Head of caudate nucleus (tissue), 42 donors: Measurements from ENCODE around the gene HEATR9.

Source experiments
- DNase-seq, 42 donors: peaks; one replicate each; pipeline versions ENCODE4 v3.0.0 to v3.0.0-alpha.2; 2020 to 2021; ENCODE audit warnings: mixed read lengths in 7 of 42
- intact Hi-C: fragments of 100-400 bp; cut with DNase I; formaldehyde crosslinking; loops from one replicate; pipeline ENCODE4 v1.15.0; 2022

The HEATR9 gene

GRCh38 chr17:35895636-35896587 lies 27.2 kb upstream of the HEATR9 start:
- DNase-seq: no peak
- intact Hi-C loops: no loop called here

GRCh38 chr17:35894206-35894605 lies 25.5 kb upstream of the HEATR9 start:
- no peak for DNase-seq
- intact Hi-C loops: no loop called here

- intact Hi-C loops: no loop called here
- DNase-seq: no peak
These were observed 25.1 kb upstream of the HEATR9 start for GRCh38 chr17:35893751-35894150.

DNA sequence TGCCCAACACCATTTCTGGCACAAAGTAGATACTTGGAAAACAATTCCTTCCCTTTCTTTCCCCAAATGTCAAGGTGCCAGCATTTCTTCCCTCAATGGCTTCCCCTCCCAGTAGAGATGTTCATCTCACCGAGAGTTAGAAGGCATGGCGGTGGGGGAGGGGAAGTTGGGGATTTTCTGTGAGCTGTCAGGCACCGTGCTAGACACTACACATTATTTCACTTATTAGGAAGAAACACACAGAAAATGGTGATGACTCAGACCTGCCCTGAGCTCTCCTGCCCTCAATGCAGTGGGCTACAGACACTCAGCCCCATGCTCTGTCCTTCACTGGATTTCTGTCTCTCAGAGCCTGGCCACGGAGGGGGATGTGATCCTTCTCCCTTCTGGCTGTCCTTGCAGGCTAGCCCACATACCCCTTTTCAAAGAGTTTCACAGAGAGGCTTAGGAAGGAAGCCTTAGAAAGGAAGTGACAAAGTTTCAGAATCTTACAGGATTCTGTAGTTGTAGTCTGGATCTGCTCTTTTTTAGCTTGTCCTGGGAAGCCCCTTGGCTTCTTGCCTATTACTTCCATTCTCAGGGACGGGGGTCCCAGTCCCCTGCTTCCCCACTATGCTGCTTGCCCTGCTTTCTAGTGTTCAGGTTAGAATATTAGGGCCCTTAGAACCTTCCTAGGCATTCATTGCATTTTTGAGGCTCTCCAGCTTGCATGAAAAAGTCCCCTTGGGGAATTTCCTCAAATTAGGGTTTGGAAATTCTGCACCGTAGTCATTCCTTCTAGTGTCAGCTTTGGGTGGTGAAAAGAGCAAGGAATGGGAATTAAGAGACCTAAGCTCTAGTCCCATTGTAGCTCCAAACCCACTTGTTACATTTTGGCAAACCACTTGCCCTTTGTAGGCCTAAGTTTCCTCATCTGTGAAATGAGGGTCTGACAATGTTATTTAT lies 23.7 kb upstream of the HEATR9 start:
- DNase-seq: no peak
- intact Hi-C loops: no loop called here

GRCh38 chr17:35891269-35891668 lies 22.6 kb upstream of the HEATR9 start:
- intact Hi-C loops: no loop called here
- DNase-seq: no peak

- intact Hi-C loops: no loop called here
- no peak for DNase-seq
These were observed 22.1 kb upstream of the HEATR9 start for GRCh38 chr17:35890774-35891155.

DNA sequence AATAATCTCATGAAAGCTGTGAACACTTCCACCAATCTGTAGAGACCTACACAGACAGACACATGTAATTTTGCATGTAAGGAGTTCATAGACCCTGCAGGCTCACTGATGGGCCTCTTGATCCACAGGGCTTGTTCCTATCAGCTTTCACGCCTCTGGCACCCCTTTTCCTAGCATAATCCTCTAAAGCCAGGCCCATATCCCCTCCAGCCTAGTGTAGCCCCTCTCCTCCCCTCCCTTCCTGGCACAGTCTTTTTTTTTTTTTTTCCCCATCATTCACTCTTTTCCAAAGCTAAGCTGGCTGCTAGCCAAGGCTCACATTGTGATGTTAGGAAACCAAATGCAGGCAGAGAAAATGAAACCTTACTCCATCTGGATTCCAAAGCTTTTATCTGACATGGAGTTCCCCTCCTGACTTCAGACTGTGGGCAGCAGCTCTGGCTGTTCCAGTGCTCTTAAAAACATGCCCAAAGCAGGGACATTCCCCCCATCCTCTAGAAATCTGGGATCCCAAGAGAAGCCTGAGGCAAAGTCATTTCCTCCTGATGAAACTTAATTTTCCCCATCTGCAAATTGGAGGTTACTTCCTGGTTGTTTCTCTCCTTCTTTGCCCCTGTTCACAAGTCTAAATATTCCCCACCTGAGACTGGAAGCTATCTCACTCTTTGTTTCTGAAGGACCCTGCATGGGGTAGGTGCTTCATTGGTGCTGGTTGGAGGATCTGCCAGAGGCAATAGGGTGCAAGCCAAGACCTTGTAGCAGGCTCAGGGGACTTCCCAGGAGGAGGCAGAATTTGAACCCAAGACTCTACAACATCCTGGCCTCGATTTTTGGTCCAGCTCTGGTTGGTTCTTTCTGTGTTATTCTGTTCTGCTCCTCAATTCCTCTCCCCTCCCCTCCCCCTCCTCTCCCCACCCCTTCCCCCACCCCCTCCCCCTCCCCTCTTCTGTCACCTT lies 21.4 kb upstream of the HEATR9 start:
- intact Hi-C loops: no loop called here
- DNase-seq: peak in 12 of 42 donors; percentile 9 to 50 (median 22)

GRCh38 chr17:35889241-35889640 lies 20.6 kb upstream of the HEATR9 start:
- intact Hi-C loops: no loop called here

GRCh38 chr17:35879773-35880654 lies 11.3 kb upstream of the HEATR9 start, which contains the start of gene CCL5:
TSS of gene CCL5 (minus strand) at chr17:35880360.
- DNase-seq: no peak
- intact Hi-C loops: no loop called here

More at GRCh38 chr17:35889241-35889640, 20.6 kb upstream of the HEATR9 start:
- DNase-seq: no peak

DNA sequence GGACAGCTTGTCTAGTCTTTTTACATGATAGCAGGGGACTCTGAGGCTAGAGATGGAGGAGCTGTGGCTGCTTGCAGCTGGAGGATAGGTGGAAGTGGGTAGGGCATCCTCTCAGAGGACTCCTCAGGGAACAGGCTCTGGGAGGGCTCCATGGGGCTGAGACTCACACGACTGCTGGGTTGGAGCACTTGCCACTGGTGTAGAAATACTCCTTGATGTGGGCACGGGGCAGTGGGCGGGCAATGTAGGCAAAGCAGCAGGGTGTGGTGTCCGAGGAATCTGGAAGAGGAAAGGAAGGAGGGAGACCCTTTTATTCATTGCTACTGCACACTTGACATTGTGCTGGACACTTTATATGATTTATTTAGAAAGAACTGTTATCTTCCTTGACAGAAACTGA lies 9.7 kb upstream of the HEATR9 start:
- no peak for DNase-seq
- intact Hi-C loops: no loop called here

DNA sequence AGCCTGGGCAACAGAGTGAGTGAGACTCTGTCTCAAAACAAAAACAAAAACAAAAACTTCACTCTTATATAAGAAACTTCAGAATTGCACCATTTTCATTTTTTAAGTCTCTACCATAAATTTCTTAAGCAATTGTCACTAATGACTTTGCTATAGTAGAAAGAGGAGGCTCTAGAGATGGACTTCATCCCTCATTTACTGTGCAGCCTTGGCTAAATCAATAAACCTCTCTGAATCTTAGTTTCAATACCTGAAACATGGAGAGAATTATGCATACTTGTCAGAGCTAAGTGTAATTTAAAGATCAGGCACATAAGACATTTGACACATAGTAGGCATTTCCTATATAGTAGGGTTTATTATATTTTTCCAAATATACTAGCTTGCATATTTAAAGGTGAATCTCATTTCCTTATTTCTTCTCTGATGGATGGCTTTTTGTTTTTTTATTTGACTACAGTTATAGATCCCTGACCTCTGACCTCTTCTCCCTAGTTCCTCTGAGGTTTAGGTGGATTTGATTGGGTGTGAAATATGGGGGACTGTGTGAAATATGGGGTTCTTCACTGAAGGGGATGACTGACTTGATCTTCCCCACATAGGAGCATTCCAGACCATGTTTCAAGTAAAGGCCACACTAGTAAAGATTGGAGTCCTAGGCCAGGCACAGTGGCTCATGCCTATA lies 8.8 kb upstream of the HEATR9 start:
- DNase-seq: no peak
- intact Hi-C loops: no loop called here

DNA sequence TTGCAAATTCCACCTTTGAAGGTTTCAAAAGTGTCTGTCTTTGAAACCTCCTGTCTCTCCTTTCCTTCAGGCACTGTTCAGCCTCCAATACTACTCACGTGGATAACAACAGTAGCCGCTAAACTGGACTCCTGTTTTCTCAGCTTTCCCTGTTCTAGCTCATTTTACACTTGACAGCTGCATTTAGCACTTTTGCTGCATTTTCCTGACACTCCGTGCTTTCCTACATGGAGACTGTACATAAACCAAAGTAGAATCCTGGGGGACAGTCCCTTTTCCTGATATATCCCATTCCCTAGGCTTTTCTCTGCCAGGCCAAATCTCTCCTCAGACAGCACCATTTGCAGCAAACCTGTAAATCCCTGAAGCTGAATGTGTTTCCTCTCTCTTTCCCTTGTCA lies 7.8 kb upstream of the HEATR9 start:
- DNase-seq: no peak
- intact Hi-C loops: no loop called here

DNA sequence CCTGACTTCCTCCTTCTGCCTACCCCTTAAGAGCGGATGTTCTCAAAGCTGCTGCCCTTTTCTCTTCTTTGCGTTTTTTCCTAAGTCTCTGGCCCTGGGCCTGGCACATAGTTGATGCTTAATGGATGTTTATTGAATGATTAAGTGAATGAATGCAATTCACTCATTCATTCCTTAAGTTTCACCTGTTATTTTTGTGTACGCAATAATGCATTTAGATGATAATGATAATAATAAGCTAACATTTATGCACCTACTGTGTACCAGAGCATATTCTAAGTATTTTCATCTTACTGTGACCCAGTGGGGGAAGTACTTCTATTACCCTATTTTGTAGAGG lies 7.1 kb upstream of the HEATR9 start:
- no peak for DNase-seq
- intact Hi-C loops: no loop called here

DNA sequence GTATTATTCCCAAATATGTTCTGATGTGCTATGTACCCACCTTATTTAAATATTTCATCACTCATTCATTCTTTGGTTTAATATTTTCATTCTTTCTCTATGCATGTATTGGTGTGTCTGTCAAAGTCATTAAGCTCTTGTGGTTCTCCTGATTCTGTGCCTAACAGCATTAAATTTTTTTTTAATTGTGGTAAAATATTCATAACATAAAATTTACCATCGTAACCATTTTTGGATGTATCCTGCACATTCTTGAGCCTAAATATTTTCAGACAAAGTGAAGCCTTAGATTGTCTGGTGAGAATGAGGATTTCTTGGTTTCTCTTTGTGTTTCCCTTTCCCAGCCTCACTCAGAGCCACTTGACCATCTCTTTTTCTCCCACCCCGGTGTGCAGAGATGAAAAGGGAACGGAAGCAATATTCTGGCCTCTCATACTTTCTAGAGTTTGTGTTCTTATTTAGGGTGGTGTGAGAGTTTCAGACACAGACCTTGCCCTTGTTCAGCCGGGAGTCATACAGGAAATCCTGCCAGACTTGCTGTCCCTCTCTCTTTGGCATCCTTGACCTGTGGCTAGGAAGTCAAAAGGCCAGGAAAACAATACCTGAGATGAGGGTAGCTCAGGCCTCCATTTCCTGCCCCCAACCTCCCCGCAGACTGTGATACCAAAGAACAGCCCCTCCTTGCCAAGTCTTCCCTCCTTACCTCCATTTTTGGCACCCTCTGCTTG lies 6.5 kb upstream of the HEATR9 start:
- DNase-seq: no peak
- intact Hi-C loops: no loop called here

GRCh38 chr17:35872196-35872980 lies 3.7 kb upstream of the HEATR9 start:
- intact Hi-C loops: no loop called here
- peak in 33 of 42 donors; percentile 7 to 74 (median 34) for DNase-seq
